ENCODE results near the gene BTN2A1. TPM values are rescaled to one million over a fixed set of nuclear protein-coding genes. Genes with fewer than 3 reads are reported as not detected.

The BTN2A1 gene
- polyA plus RNA-seq, 1 experiment = 34.7 TPM

GRCh38 chr6:26471970-26472369 lies 14.2 kb downstream of the BTN2A1 start:
- Histone ChIP-seq H3K36me3 (ENCODE audit: control insufficient read depth, insufficient read depth, low read length) (peaks cover 4% of the 10 kb centered on the region), H3K4me3 (ENCODE audit: low read depth, low read length) (no peak overlapping the region), H3K27me3 (ENCODE audit: control insufficient read depth, insufficient read depth, low read length) (no peaks in the 10 kb centered on the region)
- no peak for TF ChIP-seq CTCF (IDR thresholded peaks at IDR 0.05; ENCODE audit: insufficient read depth, low read depth, low read length)
- ChIA-PET POLR2A (interaction anchor here (0.6 kb wide), 1 partner anchor 10 kb away, joined by 3 read pairs; no protein-coding TSS in a partner anchor), CTCF (interaction anchor here (2.9 kb wide), 1 partner anchor 131 kb away, joined by 12 read pairs; no protein-coding TSS in a partner anchor)
- DNase-seq (ENCODE audit: low read depth) = no peak

- Histone ChIP-seq H3K4me3 (ENCODE audit: low read depth, low read length) (no peak overlapping the region), H3K27me3 (ENCODE audit: control insufficient read depth, insufficient read depth, low read length) (no peaks in the 10 kb centered on the region), H3K36me3 (ENCODE audit: control insufficient read depth, insufficient read depth, low read length) (peaks cover 4% of the 10 kb centered on the region)
- POLR2A ChIA-PET = no interaction called here
- CTCF ChIA-PET = interaction anchor here (2.9 kb wide), 1 partner anchor 131 kb away, joined by 12 read pairs; no protein-coding TSS in a partner anchor
- no peak for DNase-seq (ENCODE audit: low read depth)
- no peak for TF ChIP-seq CTCF (IDR thresholded peaks at IDR 0.05; ENCODE audit: insufficient read depth, low read depth, low read length)
Observed at GRCh38 chr6:26472549-26473290, 15.0 kb downstream of the BTN2A1 start.

- no peak for TF ChIP-seq CTCF (IDR thresholded peaks at IDR 0.05; ENCODE audit: insufficient read depth, low read depth, low read length)
- H3K27me3 ChIP-seq (ENCODE audit: control insufficient read depth, insufficient read depth, low read length) = no peaks in the 10 kb centered on the region
- ChIA-PET POLR2A (no interaction called here), CTCF (interaction anchor here (2.9 kb wide), 1 partner anchor 132 kb away, joined by 12 read pairs; no protein-coding TSS in a partner anchor)
- H3K36me3 ChIP-seq (ENCODE audit: control insufficient read depth, insufficient read depth, low read length) = peaks cover 4% of the 10 kb centered on the region
- DNase-seq (ENCODE audit: low read depth) = no peak
- H3K4me3 ChIP-seq (ENCODE audit: low read depth, low read length) = peak overlapping the region; percentile 41
Observed at GRCh38 chr6:26473429-26473757, 15.6 kb downstream of the BTN2A1 start.

GRCh38 chr6:26473758-26474438 lies 16.1 kb downstream of the BTN2A1 start:
- Histone ChIP-seq H3K4me3 (ENCODE audit: low read depth, low read length) (peak overlapping the region; percentile 41), H3K36me3 (ENCODE audit: control insufficient read depth, insufficient read depth, low read length) (peaks cover 2% of the 10 kb centered on the region), H3K27me3 (ENCODE audit: control insufficient read depth, insufficient read depth, low read length) (no peaks in the 10 kb centered on the region)
- DNase-seq (ENCODE audit: low read depth) = peak; percentile 88
- CTCF ChIA-PET = interaction anchor here (1.1 to 2.9 kb wide), 2 partner anchors 10 to 133 kb away, joined by 5 to 12 read pairs; no protein-coding TSS in a partner anchor
- POLR2A ChIA-PET = no interaction called here
- no peak for TF ChIP-seq CTCF (IDR thresholded peaks at IDR 0.05; ENCODE audit: insufficient read depth, low read depth, low read length)

- no peaks in the 10 kb centered on the region for H3K27me3 ChIP-seq (ENCODE audit: control insufficient read depth, insufficient read depth, low read length)
- no peaks in the 10 kb centered on the region for H3K36me3 ChIP-seq (ENCODE audit: control insufficient read depth, insufficient read depth, low read length)
- CTCF ChIA-PET = interaction anchor here (1.1 to 2.9 kb wide), 2 partner anchors 10 to 133 kb away, joined by 5 to 12 read pairs; no protein-coding TSS in a partner anchor
- DNase-seq (ENCODE audit: low read depth) = no peak
- POLR2A ChIA-PET = no interaction called here
- TF ChIP-seq CTCF (IDR thresholded peaks at IDR 0.05; ENCODE audit: insufficient read depth, low read depth, low read length) = no peak
- peak overlapping the region; percentile 41 for H3K4me3 ChIP-seq (ENCODE audit: low read depth, low read length)
Observed at GRCh38 chr6:26474439-26474881, 16.7 kb downstream of the BTN2A1 start.

All from BJ (cell line).